GM18499 (cell line): ENCODE results near the gene MTHFD2.
A peak's percentile ranks its signal among the peaks of the same experiment; 100 is the strongest.
"Not testable (repeated sequence)": the region's sequence is repeated elsewhere in the genome, so short reads cannot be mapped to it uniquely, and the experiment has no call there.

Experiments used
- ATAC-seq: cut with Tn5 transposase; IDR thresholded peaks from one replicate; pipeline ENCODE4 v1.9.1; 2021; ENCODE audit warnings: moderate number of reproducible peaks; ENCODE audit not compliant: insufficient read depth, unreplicated experiment

MTHFD2 gene

DNA sequence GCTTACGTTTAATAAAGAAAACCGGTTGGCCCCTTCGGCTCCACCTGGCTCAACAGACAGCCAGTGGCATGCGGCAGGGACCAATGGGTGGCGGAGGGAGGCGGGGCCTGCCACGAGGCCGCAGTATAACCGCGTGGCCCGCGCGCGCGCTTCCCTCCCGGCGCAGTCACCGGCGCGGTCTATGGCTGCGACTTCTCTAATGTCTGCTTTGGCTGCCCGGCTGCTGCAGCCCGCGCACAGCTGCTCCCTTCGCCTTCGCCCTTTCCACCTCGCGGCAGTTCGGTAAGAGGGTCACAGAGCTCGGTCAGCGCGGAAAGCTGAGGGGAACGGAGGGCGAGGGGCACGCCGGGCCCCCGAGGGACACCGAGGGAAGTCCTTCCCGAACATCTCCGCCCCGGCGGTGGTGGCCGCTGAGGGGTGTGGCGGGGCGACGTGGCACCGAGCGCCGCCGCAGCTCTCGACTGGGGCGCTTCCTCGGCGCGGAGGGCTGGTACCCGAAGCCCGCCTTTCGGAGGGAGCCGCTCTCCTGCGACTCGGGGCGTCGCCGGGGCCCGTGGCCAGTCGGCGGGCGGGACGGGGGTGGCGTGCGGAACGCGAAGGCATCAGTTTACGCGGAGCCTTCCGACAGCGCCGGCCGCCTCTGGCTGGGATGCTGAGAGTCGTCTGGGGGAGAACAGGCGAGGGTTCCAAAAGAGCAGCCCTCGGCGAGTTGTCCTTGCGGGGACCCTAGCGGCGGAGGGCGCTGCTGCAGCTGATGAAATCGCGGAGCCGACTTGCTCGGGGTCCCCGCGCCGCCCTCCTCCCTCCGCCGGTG, at the start of gene MTHFD2:
TSS of gene MTHFD2 (plus strand) at position 155 of the 814 bp plus-strand sequence. CDS start at position 182, 27 bp downstream.
- ATAC-seq = peak; percentile 81

DNA sequence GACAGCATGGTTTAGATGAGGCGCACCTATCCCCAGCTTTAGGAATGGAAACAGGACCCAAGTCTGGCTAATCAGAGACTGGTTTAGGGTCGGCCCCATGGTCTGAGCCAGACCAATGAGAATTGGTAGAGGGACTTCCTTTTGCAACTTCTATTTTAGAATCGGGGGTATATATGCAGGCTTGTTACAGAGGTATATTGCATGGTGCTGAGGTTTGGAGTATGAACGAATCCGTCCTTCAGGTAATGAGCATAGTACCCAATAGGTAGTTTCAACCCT, 49.2 kb upstream of the MTHFD2 start:
- no peak for ATAC-seq

DNA sequence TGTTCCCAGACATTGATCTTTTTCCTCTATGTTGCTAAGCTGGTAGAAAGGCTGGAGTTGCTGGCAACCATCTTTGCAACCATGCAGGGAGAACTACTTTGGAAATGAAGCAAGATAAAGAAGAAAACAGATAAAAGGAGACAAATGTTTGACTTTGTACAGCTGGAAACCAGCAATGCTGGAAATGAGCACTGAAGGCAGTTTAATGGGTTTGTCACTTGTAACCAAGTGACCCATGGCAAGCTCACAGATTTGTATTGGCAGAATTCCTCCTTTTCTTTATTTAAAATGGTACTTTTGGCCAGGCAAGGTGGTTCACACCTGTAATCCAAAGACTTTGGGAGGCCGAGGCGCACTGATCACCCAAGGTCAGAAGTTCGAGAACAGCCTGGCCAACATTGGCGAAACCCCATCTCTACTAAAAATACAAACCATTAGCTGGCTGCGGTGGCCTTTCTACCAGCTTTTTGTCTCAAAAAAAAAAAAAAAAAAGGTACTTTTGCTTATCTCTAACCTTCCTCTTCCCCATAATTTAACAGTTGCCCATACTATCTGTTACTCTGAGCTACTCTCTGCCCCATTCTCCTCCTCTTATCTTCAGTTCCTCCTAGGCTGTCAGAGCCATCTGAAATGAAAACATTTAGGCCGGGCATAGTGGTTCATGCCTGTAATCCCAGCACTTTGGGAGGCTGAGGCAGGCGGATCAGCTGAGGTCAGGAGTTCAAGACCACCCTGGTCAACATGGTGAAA, 48.7 kb upstream of the MTHFD2 start:
- no peak for ATAC-seq

DNA sequence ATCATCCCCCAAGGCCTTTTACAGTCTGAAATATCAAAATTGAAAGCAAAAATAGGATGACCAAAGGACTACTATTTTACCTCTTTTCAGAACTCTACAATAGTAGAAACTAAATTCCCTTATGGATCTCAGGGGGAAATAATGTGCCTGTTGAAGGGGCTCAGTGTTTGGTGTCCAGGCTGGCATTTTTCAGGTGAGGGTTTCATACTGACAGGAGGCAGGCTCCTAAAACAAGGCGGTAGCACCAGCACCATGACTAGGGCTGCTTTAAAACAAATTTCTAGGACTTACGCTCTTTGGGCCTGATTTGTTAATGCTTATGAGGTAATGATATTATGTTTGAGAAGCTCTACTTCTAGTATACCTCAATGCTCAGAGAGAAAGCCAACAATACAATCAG, 45.5 kb upstream of the MTHFD2 start:
- no peak for ATAC-seq

DNA sequence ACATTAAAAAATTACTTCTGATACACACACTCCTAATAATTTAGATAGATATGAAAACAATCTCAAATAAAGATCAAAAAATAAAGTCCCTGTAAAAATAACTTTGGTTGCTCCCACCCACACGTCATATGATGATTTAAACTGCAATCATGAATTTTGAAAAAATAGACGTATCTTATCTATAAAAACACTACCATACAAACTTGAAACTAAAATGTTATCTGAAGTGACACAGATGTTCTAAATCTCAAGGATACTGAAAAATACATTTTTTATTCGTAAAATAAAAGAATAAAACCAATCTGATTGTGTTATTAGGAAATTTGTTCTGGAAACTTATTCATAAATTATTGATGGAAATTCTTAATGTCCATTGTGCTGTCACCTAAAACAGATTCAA, 42.6 kb upstream of the MTHFD2 start:
- no peak for ATAC-seq

DNA sequence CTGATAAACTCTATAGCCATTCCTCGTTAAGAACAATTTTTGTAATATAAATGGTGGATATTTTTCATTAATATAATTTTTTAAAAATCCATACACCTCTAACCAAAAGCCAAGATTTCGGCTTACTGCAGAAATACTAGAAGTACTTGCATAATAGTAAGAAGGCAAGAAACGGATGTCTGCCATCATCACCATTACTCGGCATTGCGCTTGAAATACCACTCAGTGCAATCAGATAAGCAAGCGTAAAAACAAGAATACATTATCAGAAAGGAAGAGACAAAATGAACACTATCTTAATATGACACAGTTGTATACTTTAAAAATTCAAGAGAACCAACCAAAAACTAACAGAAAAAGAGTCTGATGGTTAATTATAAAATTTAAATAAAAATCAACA, 35.5 kb upstream of the MTHFD2 start:
- ATAC-seq = no peak

DNA sequence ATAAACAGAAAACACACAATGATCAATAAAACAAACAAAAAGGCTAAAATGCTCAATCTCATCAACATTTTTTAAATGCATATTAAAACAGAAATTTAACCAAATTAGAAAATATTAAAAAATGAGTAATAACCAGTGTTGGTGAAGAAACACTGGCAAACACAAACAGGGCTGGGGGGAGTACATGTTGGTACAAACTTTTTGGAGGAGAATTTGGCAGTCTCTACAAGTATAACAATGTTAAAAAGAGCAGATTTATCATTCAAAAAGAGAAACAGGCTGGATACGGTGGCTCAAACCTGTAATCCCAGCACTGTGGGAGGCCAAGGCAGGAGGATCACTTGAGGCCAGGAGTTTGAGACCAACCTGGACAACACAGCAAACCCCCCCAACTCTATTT, 33.7 kb upstream of the MTHFD2 start:
- ATAC-seq = no peak

DNA sequence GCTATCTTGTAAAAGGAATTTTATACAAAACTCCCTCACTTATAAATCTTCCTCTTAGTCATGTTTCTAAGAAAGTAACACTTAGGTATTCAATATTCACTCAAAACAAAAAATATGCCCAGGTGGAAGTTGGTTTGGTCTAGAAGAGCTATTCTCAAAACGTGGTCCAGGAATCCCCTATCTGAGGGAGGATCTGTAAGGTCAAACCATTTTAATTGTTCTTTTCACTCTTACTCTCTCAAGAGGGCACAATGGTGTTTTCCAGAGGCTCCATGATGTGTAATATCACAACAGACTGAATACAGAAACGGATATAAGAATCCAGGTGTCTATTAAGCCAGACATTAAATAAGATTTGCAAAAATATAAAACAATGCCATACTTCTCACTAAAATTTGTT, 29.7 kb upstream of the MTHFD2 start:
- ATAC-seq = no peak

DNA sequence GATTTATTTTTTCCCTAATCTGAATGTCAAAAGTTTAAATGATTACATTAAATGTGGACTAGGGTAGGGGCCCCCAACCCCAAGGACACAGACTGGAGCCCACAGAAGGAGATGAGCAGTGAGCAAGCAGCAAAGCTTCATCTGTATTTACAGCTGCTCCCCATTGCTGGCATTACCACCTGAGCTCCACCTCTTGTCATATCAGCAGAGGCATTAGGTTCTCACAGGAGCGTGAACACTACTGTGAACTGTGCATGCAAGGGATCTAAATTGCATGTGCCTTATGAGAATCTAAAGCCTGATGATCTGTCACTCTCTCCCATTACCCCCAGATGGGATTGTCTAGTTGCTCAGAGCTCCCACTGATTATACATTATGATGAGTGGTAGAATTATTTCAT, 23.5 kb upstream of the MTHFD2 start:
- ATAC-seq = no peak

DNA sequence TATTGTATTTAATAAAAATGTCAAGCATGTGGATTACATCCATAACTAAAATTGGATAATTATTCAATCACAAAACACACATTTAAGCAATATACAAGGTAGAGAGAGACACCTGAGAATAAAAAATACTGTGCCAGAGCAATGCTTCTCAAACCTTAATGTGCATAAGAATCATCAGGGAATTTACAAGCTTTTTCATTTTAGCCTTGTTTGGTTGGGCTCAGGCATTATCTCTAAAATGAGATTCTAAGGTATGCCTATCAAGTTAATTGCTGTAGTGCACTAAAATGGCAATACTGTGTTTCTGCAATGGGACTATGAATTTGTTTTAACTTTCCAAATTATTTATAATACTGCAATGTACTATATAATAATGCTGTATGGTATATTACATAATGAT, 20.7 kb upstream of the MTHFD2 start:
- ATAC-seq = no peak

DNA sequence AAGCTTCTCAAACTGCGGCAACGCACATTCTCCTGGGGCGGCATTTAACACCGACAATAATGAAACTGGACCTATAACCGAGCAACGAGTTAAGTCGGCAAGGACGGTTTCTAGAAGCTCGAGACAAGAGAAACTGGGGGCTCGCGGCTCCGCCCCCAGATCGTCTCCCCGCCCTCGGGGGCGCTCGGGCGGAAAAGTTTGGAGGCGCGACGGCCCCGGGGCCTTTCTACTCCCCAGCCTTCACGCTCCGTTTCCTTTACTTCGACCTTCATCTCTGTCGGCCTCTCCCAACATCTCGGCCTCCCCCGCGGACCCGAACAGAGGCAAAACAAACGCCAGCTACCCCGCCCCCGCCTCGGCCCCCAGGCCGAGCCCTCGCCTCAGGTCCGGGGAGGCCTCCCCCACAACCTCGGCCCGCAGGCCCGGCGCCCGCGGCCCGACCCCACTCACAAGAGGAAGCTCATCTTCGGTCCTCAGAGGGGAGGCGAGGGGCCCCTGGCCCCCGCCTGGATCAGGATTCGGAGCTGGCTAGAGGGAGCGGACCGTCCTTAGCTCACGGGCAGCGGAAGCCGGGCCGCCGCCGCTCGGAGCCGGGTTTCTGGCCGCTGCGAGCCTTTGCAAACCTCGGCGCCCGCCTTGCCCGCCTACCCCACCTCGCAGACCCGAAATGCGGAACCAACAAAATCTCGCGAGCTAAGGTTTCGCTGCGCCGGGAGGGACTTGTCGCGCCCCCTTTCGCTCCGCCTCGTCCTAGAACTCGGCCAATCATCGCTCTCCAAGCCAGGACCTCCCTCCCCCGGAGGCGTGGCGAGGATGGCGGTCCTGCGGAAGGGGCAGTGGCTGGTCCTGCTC, 20.0 kb upstream of the MTHFD2 start, which contains the start of gene MOB1A:
TSS of gene MOB1A (minus strand) at position 669 of the 852 bp plus-strand sequence. CDS start at position 464, 205 bp downstream.
- ATAC-seq = peak; percentile 64

DNA sequence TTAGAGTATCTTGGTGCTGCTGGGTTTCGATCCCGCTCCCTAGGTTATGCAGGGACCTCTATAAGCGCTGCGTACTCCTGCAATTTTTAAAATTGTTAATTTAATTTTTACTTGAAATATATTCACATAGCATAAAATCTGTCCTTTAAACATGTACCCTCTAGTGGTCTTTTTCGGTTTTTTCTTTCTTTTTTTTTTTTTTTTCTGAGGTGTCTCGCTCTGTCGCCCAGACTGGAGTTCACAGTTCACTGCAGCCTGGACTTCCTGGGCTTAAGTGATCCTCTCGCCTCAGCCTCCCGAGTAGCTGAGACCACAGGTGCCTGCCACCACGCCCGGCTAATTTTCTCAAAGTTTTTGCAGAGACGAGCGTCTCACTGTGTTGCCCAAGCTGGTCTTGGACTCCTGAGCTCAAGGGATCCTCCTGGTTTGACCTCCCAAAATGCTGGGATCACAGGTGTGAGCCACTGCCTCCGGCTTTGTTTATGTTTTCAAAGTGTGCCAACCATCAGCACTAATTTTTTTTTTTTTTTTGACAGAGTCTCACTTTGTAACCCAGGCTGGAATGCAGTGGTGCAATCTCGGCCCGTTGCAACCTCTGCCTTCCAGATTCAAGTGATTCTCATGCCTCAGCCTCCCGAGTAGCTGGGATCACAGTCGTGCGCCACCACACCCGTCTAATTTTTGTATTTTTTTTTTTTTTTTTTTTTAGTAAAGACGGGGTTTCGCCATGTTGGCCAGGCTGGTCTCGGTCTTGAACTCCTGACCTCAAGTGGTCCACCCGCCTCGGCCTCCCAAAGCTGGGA, 19.2 kb upstream of the MTHFD2 start:
- ATAC-seq = peak; percentile 4

DNA sequence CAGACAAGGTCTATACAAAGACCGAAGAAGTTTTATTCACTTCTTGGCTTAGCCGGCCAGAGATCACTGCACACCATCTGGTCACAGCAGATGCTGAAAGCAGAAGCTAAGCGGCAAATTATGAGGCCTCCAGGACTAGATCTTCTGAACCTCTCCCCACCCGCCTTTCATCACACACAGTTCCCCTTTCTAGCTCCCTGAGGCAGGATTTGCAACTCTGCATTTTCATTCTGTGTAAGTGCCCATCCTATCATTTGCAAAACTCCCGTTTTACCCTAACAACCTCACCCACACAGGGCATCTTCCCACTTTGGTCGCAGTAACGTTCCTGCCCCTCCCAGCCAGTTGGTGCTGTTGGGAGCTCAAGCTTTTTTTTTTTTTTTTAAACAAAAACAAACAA, 16.7 kb upstream of the MTHFD2 start:
- ATAC-seq = no peak

DNA sequence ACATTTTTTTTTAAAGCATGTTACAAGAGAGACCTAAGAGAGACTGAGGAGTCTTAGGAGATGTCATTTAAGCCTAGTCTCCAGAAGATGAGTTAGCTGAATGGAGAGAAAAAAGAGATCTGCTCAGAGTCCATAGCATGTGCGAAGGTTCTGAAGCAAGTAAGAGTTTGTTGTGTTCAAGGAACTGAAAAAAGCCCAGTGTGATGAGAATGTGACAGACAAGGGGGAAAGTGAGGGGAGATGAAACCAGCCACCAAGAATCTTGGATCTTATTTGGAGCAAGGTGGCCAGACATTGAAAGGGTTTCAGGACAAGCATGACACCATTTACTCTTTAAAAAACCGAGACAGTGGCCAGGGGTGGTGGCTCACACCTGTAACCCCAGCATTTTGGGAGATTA, 14.5 kb upstream of the MTHFD2 start:
- no peak for ATAC-seq

DNA sequence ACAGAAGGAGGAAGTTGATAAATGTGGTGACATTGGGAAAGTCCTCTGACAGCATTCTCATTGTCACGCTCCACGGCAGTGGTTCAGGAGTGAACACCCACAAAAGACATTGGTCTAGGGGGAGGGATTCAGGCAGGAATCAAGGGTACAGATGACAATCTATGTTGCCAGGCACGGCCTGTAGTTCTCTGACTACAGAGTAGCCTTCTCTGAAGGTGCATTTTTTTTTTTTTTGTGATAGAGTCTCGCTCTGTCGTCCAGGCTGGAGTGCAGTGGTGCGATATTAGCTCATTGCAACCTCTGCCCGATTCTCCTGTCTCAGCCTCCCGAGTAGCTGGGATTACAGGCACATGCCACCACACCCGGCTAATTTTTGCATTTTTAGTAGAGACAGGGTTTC, 12.4 kb upstream of the MTHFD2 start:
- peak; percentile 63 for ATAC-seq

DNA sequence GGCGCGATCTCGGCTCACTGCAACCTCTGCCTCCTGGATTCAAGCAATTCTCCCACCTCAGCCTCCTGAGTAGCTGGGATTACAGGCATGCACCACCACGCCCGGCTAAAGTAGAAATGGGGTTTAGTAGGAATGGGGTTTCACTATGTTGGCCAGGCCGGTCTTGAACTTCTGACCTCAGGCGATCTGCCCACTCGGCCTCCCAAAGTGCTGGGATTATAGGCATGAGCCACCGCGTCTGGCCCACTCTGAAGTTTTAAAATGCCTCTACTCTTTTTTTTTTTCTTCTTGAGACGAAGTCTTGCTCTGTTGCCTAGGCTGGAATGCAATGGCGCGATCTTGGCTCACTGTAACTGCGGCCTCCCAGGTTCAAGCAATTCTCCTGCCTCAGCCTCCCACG, 11.7 kb upstream of the MTHFD2 start:
- not testable (repeated sequence) for ATAC-seq

DNA sequence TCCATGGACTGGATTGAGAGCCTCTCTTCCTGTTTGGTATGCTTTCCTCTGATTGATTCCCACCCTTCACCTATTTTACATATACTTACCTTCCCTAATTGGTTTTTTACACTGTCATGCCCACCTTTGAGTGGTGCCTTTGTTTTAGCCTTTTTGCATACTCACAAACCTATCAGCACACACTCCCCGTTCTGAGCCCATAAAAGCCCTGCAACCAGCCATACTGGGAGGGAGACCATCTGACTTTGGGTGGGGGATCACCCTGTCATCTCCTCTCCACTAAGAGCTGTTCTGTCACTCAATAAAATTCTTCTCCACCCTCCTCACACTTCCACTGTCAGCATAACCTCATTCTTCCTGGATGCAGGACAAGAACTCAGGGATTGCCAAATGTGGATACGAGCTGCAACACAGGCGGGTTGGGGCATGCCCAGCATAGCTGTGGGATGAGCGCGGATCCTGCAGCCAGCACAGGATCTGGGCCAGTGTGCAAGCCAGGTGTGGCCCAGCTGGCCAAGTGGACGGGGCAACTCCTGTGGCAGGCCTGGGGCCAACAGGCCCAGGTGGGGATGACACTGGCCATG, 10.3 kb upstream of the MTHFD2 start:
- no peak for ATAC-seq

DNA sequence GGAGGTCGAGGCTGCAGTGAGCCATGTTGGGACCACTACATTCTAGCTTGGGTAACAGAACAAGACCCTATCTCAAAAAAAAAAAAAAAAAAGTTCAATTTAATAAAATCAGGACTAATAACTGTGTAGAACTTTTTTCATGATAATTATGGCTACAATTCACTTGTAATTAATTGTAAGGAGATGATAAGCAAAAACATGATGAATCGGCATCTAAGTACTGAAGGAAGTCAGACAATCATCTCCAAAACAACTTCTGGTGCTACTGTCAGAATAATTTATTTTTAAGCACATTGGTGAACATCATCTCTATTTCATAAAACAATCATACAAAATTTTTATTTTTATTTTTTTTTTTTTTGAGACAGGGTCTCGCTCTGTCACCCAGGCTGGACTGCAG, 9.7 kb upstream of the MTHFD2 start:
- no peak for ATAC-seq

DNA sequence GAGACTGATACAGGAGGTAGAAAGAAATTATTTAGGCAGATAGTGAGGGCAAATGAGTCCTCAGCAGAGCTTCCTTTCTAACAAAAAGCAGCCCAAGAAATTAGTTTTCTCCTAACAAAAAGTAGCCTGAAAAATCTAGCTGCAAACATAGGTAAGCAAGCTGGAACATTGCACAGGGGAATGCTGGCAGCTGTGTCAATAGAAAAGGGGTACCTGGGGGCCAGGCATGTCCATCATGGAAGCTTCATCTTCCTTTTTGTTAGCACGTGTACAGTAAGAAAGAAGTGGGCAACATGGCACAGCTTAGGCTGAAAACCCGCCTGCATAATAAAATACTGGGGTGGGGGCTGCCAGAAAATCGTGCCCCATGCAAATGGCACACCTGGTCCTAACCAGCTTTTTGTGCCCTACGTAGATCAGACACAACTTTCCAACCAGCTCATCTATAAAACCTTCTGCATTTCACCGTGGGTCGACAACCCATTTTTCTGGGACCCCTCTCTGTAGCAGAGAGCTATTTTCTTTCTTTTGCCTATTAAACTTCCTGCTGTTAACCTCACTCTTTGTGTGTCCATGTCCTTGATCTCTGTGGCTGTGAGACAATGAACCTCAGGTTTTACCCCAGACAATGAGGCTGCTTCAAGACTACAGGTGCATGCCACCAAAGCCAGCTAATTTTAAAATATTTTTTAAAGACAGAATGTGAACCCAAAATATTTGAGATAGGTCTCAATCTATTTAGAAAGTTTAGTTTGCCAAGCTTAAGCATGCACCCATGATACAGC, 6.6 kb upstream of the MTHFD2 start:
- ATAC-seq = no peak
